Panc1 (cell line): ENCODE results near the gene KIRREL3. TPM values are rescaled to one million over a fixed set of nuclear protein-coding genes. Genes with fewer than 3 reads are reported as not detected.

Source experiments
- ATAC-seq: fragments of 200-7000 bp; cut with Tn5 transposase; 2 replicates; pipeline ENCODE4 v1.9.1; 2020; ENCODE audit warnings: mild to moderate bottlenecking, moderate library complexity
- BruUV-seq: library from RNA; stranded (reverse); fragments of 400-500 nt; replicated peaks from 2 replicates; lab custom pipeline; 2021; lab: Mats Ljungman, UMichigan
- CTCF ChIA-PET: fragments of 300-600 bp; sonication (Branson Sonifier 250); formaldehyde crosslinking; loops from one replicate; lab custom pipeline; 2022; ENCODE audit warnings: antibody characterized with exemption; lab: Charles Lee
- POLR2A ChIA-PET: fragments of 300-600 bp; sonication (Branson Sonifier 250); formaldehyde crosslinking; loops from one replicate; lab custom pipeline; 2022; ENCODE audit warnings: antibody characterized with exemption; lab: Charles Lee
- DNase-seq: peaks from one replicate; pipeline ENCODE4 v3.0.0-alpha.2; 2010; ENCODE audit warnings: low read depth, low spot score
- H3K27ac ChIP-seq: 2 replicates; pipeline ENCODE4 v1.5.1; 2011; ENCODE audit warnings: mild to moderate bottlenecking, low read length, inconsistent platforms
- H3K27me3 ChIP-seq: fragments of 200-500 bp; sonication (Bioruptor generic); 2 replicates; pipeline ENCODE4 v1.6.0; 2014; ENCODE audit warnings: low read length, inconsistent platforms; ENCODE audit not compliant: control insufficient read depth, insufficient read depth
- H3K36me3 ChIP-seq: fragments of 200-500 bp; sonication (Bioruptor generic); 2 replicates; pipeline ENCODE4 v1.5.1; 2014; ENCODE audit warnings: inconsistent platforms, mild to moderate bottlenecking, low read length, moderate library complexity; ENCODE audit not compliant: control insufficient read depth, insufficient read depth
- H3K4me1 ChIP-seq: 2 replicates; pipeline ENCODE4 v1.5.1; 2011; ENCODE audit warnings: inconsistent platforms, mild to moderate bottlenecking, low read length, moderate library complexity; ENCODE audit not compliant: control insufficient read depth, insufficient read depth
- H3K4me3 ChIP-seq, 2 experiments: 2 replicates each; pipeline ENCODE4 v1.5.1; 2011 to 2012; ENCODE audit warnings: low read depth in 2 of 2, low read length in 2 of 2, mild to moderate bottlenecking in 2 of 2, inconsistent platforms in 1 of 2, moderate library complexity in 1 of 2
- H3K9me3 ChIP-seq: fragments of 200-500 bp; sonication (Bioruptor generic); 2 replicates; pipeline ENCODE4 v1.5.1; 2014; ENCODE audit warnings: low read depth, mild to moderate bottlenecking, inconsistent platforms, low read length, moderate library complexity; ENCODE audit not compliant: control insufficient read depth, insufficient read depth
- POLR2AphosphoS5 ChIP-seq: IDR thresholded peaks from 2 replicates; pipeline ENCODE4 v1.6.1; 2012; ENCODE audit warnings: mild to moderate bottlenecking, low read depth, low read length, moderate library complexity
- SIN3A ChIP-seq: IDR thresholded peaks from 2 replicates; pipeline ENCODE4 v1.6.1; 2012; ENCODE audit warnings: low read depth, mild to moderate bottlenecking, low read length, moderate library complexity, borderline replicate concordance; ENCODE audit not compliant: insufficient read depth
- TCF7L2 ChIP-seq: IDR thresholded peaks from 2 replicates; pipeline ENCODE4 v1.6.1; 2011; ENCODE audit warnings: mild to moderate bottlenecking, low read depth, low read length, inconsistent platforms
- in situ Hi-C: cut with HindIII; loops from 2 replicates; pipeline ENCODE4 v1.10.0; 2016; ENCODE audit warnings: low sequenced_read_pairs, low pct_unique_long_range_greater_than_20kb
- intact Hi-C: fragments of 100-400 bp; cut with micrococcal nuclease; formaldehyde crosslinking; loops from one replicate; pipeline ENCODE4 v1.10.0; 2022; ENCODE audit not compliant: unreplicated experiment
- total RNA-seq: library from RNA; stranded (reverse); gene quantifications from one replicate; pipeline ENCODE4 v1.2.1, GENCODE V29; 2021; ENCODE audit not compliant: unreplicated experiment
- TF ChIP-seq, protein P1 (sequence below), 2 experiments: IDR thresholded peaks; 2 replicates each; pipeline ENCODE4 v1.6.1; 2011 to 2012; ENCODE audit warnings: low read depth in 2 of 2, control low read depth in 1 of 2, low read length in 1 of 2, mild to moderate bottlenecking in 1 of 2, moderate library complexity in 1 of 2; ENCODE audit not compliant: insufficient read depth in 1 of 2
- TF ChIP-seq, protein P2 (sequence below): fragments of 450-650 bp; IDR thresholded peaks from 2 replicates; pipeline ENCODE4 v1.5.1; 2017; ENCODE audit warnings: mild to moderate bottlenecking

KIRREL3 gene
- total RNA-seq, 1 experiment from 2014 or later: 0.36 TPM

DNA sequence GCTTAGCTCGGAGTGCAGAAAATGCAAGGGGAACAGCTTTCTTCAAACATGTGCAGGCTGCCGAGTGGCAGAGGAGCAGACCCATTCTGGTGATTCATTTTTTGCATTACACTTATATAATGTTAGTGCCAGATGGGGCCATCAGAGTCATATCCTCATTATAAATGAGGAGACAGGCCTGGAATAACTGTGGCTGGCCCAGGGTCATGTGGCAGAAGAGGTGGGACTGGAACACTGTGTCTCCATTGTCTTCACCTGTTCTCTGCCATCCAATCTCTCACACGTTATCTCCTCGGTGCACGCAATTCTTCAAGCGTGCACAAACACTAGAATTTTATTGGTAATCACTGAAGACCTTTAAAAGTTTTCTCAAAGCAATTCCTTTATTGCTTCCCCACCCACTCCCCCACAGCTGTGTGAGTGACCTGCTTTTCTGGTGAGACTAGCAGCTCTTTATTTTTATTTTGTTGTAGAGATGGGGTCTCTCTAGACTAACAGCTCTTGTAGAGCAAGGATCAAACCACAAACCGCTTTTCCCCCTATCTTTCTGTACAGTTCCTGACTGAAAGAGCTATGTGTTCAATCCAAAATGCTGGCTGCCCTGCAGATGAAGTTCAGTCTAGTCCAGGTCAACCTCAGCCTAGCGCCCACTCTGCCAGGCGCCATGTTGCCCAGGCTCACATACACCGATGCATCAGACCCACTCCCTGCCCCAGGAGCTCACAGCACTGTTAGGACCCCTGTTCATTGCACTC, 569.8 kb downstream of the KIRREL3 start:
- no TSS peak for BruUV-seq
- TF ChIP-seq TCF7L2 (no peak), POLR2AphosphoS5 (no peak), SIN3A (no peak)
- TF ChIP-seq, protein P1, sequence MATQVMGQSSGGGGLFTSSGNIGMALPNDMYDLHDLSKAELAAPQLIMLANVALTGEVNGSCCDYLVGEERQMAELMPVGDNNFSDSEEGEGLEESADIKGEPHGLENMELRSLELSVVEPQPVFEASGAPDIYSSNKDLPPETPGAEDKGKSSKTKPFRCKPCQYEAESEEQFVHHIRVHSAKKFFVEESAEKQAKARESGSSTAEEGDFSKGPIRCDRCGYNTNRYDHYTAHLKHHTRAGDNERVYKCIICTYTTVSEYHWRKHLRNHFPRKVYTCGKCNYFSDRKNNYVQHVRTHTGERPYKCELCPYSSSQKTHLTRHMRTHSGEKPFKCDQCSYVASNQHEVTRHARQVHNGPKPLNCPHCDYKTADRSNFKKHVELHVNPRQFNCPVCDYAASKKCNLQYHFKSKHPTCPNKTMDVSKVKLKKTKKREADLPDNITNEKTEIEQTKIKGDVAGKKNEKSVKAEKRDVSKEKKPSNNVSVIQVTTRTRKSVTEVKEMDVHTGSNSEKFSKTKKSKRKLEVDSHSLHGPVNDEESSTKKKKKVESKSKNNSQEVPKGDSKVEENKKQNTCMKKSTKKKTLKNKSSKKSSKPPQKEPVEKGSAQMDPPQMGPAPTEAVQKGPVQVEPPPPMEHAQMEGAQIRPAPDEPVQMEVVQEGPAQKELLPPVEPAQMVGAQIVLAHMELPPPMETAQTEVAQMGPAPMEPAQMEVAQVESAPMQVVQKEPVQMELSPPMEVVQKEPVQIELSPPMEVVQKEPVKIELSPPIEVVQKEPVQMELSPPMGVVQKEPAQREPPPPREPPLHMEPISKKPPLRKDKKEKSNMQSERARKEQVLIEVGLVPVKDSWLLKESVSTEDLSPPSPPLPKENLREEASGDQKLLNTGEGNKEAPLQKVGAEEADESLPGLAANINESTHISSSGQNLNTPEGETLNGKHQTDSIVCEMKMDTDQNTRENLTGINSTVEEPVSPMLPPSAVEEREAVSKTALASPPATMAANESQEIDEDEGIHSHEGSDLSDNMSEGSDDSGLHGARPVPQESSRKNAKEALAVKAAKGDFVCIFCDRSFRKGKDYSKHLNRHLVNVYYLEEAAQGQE (IDR thresholded peaks at IDR 0.05; ENCODE audit: insufficient read depth in 1 of 2, low read depth in 2 of 2, low read length in 1 of 2): no peak
- TF ChIP-seq, protein P2, sequence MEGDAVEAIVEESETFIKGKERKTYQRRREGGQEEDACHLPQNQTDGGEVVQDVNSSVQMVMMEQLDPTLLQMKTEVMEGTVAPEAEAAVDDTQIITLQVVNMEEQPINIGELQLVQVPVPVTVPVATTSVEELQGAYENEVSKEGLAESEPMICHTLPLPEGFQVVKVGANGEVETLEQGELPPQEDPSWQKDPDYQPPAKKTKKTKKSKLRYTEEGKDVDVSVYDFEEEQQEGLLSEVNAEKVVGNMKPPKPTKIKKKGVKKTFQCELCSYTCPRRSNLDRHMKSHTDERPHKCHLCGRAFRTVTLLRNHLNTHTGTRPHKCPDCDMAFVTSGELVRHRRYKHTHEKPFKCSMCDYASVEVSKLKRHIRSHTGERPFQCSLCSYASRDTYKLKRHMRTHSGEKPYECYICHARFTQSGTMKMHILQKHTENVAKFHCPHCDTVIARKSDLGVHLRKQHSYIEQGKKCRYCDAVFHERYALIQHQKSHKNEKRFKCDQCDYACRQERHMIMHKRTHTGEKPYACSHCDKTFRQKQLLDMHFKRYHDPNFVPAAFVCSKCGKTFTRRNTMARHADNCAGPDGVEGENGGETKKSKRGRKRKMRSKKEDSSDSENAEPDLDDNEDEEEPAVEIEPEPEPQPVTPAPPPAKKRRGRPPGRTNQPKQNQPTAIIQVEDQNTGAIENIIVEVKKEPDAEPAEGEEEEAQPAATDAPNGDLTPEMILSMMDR: no peak
- ATAC-seq (no peak), DNase-seq (no peak)
- Histone ChIP-seq H3K27ac (no peak overlapping the region), H3K27me3 (no peaks in the 10 kb centered on the region), H3K4me1 (peaks cover 4% of the 10 kb centered on the region; the same call in 1 of the 2 replicates), H3K9me3 (no peaks in the 10 kb centered on the region), H3K4me3 (no peak overlapping the region), H3K36me3 (no peaks in the 10 kb centered on the region)
- intact Hi-C loops (no loop called here), in situ Hi-C loops (no loop called here)
- CTCF ChIA-PET: no interaction called here
- POLR2A ChIA-PET: no interaction called here

DNA sequence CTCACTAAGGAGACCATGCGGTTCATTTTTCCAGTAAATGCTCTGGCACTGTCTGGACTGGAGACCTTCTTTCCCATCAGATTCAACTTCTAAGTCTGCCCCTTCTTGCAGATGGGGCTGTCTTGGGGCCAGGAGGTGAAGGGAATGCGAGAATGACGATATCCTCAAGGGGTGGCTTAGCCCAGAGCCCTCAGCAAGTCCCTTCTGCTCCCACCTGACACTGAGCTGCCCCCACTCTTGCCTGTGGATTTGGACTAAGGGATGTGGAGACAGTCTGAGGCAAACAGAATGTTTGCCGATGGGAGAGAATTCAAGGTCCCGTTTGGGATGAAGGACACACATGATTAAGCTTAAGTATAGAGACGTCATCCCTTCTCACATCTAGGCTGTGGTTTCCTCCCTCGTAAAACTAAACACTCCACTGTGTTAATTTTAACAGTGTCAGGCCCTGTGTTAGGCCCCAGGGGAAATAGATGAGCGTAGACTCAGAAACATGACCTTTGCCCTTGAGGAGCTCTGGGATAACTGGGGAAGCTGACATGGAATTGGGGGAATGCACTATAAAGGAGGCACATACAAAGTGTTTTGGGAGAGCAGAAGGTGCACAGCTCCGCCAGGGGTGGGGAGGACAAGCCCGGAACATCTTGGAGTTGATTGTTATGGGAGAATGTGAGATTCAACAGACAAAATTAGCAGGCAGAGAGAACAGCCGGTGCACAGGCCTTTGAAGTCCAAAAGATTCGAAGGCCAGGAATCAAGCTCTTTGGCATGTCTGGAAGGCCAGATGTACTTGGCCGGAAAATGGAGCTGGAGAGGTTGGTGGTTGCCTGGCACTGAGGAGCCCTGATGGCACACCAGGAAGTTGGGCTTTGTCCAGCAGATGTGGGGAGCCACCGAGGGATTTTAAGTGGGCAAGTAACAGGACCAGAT, 573.5 kb downstream of the KIRREL3 start:
- ChIA-PET POLR2A (no interaction called here), CTCF (no interaction called here)
- Histone ChIP-seq H3K27ac (no peak overlapping the region), H3K4me1 (no peaks in the 10 kb centered on the region), H3K4me3 (no peak overlapping the region), H3K27me3 (no peaks in the 10 kb centered on the region), H3K9me3 (no peaks in the 10 kb centered on the region), H3K36me3 (no peaks in the 10 kb centered on the region)
- intact Hi-C loops: loop anchor here (10.0 kb wide), 1 partner anchor 112 kb away; no protein-coding TSS in a partner anchor
- no TSS peak for BruUV-seq
- in situ Hi-C loops: no loop called here
- no peak for DNase-seq
- TF ChIP-seq, protein P2: no peak
- no peak for TF ChIP-seq TCF7L2
- no peak for TF ChIP-seq SIN3A
- TF ChIP-seq, protein P1 (IDR thresholded peaks at IDR 0.05; ENCODE audit: insufficient read depth in 1 of 2, low read depth in 2 of 2, low read length in 1 of 2): no peak
- TF ChIP-seq POLR2AphosphoS5: no peak
- no peak for ATAC-seq
